GM18519 (cell line): ENCODE data around the gene DHH.

Experiments used
- ATAC-seq: cut with Tn5 transposase; IDR thresholded peaks from one replicate; pipeline ENCODE4 v1.9.1; 2021; ENCODE audit warnings: mild to moderate bottlenecking, moderate library complexity; ENCODE audit not compliant: unreplicated experiment, low FRiP score

Gene DHH

GRCh38 chr12:49109641-49110463, 15.3 kb upstream of the DHH start:
- no peak for ATAC-seq

- no peak for ATAC-seq
Measured at GRCh38 chr12:49108958-49109404, 14.4 kb upstream of the DHH start.

GRCh38 chr12:49105504-49106084, 11.0 kb upstream of the DHH start:
- ATAC-seq = no peak

- ATAC-seq = no peak
Measured at GRCh38 chr12:49104822-49105221, 10.2 kb upstream of the DHH start.

GRCh38 chr12:49100380-49100779, 5.8 kb upstream of the DHH start:
- no peak for ATAC-seq

- no peak for ATAC-seq
Measured at GRCh38 chr12:49098703-49099102, 4.1 kb upstream of the DHH start.

- ATAC-seq = no peak
Measured at GRCh38 chr12:49098035-49098451, 3.4 kb upstream of the DHH start.

- no peak for ATAC-seq
Measured at GRCh38 chr12:49097381-49097780, 2.8 kb upstream of the DHH start.

GRCh38 chr12:49094975-49095365, 369 bp upstream of the DHH start:
- no peak for ATAC-seq

- no peak for ATAC-seq
Measured at GRCh38 chr12:49093792-49094159, 825 bp downstream of the DHH start.

- no peak for ATAC-seq
Measured at GRCh38 chr12:49092816-49093406, 1.7 kb downstream of the DHH start.

GRCh38 chr12:49092086-49092815, 2.4 kb downstream of the DHH start:
- no peak for ATAC-seq

GRCh38 chr12:49091836-49092085, 2.8 kb downstream of the DHH start:
- ATAC-seq = no peak

- ATAC-seq = no peak
Measured at GRCh38 chr12:49091056-49091835, 3.4 kb downstream of the DHH start.

- no peak for ATAC-seq
Measured at GRCh38 chr12:49089821-49090773, 4.5 kb downstream of the DHH start.

- ATAC-seq = no peak
Measured at GRCh38 chr12:49088932-49089330, 5.7 kb downstream of the DHH start.

- peak; percentile 68 for ATAC-seq
Measured at GRCh38 chr12:49088150-49088931, 6.3 kb downstream of the DHH start.

- ATAC-seq = no peak
Measured at GRCh38 chr12:49086116-49086515, 8.5 kb downstream of the DHH start.

- ATAC-seq = no peak
Measured at GRCh38 chr12:49084438-49084837, 10.2 kb downstream of the DHH start.
